ENCODE results near the gene CNDP1. TPM values are rescaled to one million over a fixed set of nuclear protein-coding genes. Genes with fewer than 3 reads are reported as not detected.

Gene CNDP1
- total RNA-seq, 1 donor from 2014 or later = not detected

GRCh38 chr18:74632351-74632679 is 98.0 kb downstream of the CNDP1 start:
- Histone ChIP-seq H3K79me2 (ENCODE audit: insufficient read depth, low read length) (peaks cover 12% of the 10 kb centered on the region), H3K27me3 (ENCODE audit: insufficient read depth, low read length) (no peaks in the 10 kb centered on the region), H3K9me3 (ENCODE audit: insufficient read depth, low read depth, low read length) (no peaks in the 10 kb centered on the region), H3K4me1 (ENCODE audit: insufficient read depth, low read length) (peaks cover 5% of the 10 kb centered on the region), H3K4me3 (ENCODE audit: insufficient read depth, low read depth, low read length) (no peak overlapping the region), H4K20me1 (ENCODE audit: insufficient read depth, low read length) (peaks cover 14% of the 10 kb centered on the region), H3K4me2 (ENCODE audit: low read length) (no peak overlapping the region), H3K36me3 (ENCODE audit: insufficient read depth, low read length) (peaks cover 9% of the 10 kb centered on the region), H3K27ac (ENCODE audit: low read depth, low read length) (no peak overlapping the region), H3K9ac (ENCODE audit: low read length) (no peak overlapping the region), H2AFZ (ENCODE audit: low read depth, low read length) (no peak overlapping the region)
- Mint-ChIP-seq H3K27ac (ENCODE audit: unreplicated experiment) (no peak overlapping the region), H3K4me3 (ENCODE audit: unreplicated experiment) (no peak overlapping the region), H3K4me1 (ENCODE audit: low read depth, unreplicated experiment) (peaks cover 15% of the 10 kb centered on the region), H3K9me3 (ENCODE audit: unreplicated experiment) (no peaks in the 10 kb centered on the region), H3K27me3 (ENCODE audit: low read depth, unreplicated experiment) (no peaks in the 10 kb centered on the region), H3K36me3 (ENCODE audit: low read depth, unreplicated experiment) (peaks cover 8% of the 10 kb centered on the region)
- TF ChIP-seq EZH2 (IDR thresholded peaks at IDR 0.05; ENCODE audit: insufficient read depth, low read length) = no peak
- no peak for TF ChIP-seq CTCF (IDR thresholded peaks at IDR 0.05; ENCODE audit: insufficient read depth, low read depth, low read length)
- DNase-seq (ENCODE audit: low read depth) = no peak
- FAIRE-seq = no peak

- no peak overlapping the region for H3K27ac ChIP-seq (ENCODE audit: low read depth, low read length)
These were observed 98.6 kb downstream of the CNDP1 start for GRCh38 chr18:74632856-74633255.

More at GRCh38 chr18:74632856-74633255, 98.6 kb downstream of the CNDP1 start:
- Histone ChIP-seq H4K20me1 (ENCODE audit: insufficient read depth, low read length) (peaks cover 12% of the 10 kb centered on the region), H3K9ac (ENCODE audit: low read length) (no peak overlapping the region), H3K36me3 (ENCODE audit: insufficient read depth, low read length) (peaks cover 9% of the 10 kb centered on the region), H3K4me3 (ENCODE audit: insufficient read depth, low read depth, low read length) (no peak overlapping the region), H3K27me3 (ENCODE audit: insufficient read depth, low read length) (no peaks in the 10 kb centered on the region), H3K4me2 (ENCODE audit: low read length) (no peak overlapping the region), H2AFZ (ENCODE audit: low read depth, low read length) (no peak overlapping the region), H3K4me1 (ENCODE audit: insufficient read depth, low read length) (peaks cover 5% of the 10 kb centered on the region), H3K9me3 (ENCODE audit: insufficient read depth, low read depth, low read length) (no peaks in the 10 kb centered on the region), H3K79me2 (ENCODE audit: insufficient read depth, low read length) (peaks cover 12% of the 10 kb centered on the region)
- Mint-ChIP-seq H3K9me3 (ENCODE audit: unreplicated experiment) (no peaks in the 10 kb centered on the region), H3K27me3 (ENCODE audit: low read depth, unreplicated experiment) (no peaks in the 10 kb centered on the region), H3K4me3 (ENCODE audit: unreplicated experiment) (no peak overlapping the region), H3K4me1 (ENCODE audit: low read depth, unreplicated experiment) (peaks cover 15% of the 10 kb centered on the region), H3K27ac (ENCODE audit: unreplicated experiment) (no peak overlapping the region), H3K36me3 (ENCODE audit: low read depth, unreplicated experiment) (peaks cover 8% of the 10 kb centered on the region)
- DNase-seq (ENCODE audit: low read depth) (no peak), FAIRE-seq (no peak)
- TF ChIP-seq CTCF (IDR thresholded peaks at IDR 0.05; ENCODE audit: insufficient read depth, low read depth, low read length) (no peak), EZH2 (IDR thresholded peaks at IDR 0.05; ENCODE audit: insufficient read depth, low read length) (no peak)
